HK-2 (cell line): ENCODE measurements around the gene AHSA1.

Experiments
- DNase-seq: peaks from one replicate; pipeline ENCODE4 v3.0.0-alpha.2; 2018; ENCODE audit not compliant: unreplicated experiment

AHSA1 gene

GRCh38 chr14:77509366-77509765 lies 51.5 kb downstream of the AHSA1 start:
- DNase-seq: no peak

DNA sequence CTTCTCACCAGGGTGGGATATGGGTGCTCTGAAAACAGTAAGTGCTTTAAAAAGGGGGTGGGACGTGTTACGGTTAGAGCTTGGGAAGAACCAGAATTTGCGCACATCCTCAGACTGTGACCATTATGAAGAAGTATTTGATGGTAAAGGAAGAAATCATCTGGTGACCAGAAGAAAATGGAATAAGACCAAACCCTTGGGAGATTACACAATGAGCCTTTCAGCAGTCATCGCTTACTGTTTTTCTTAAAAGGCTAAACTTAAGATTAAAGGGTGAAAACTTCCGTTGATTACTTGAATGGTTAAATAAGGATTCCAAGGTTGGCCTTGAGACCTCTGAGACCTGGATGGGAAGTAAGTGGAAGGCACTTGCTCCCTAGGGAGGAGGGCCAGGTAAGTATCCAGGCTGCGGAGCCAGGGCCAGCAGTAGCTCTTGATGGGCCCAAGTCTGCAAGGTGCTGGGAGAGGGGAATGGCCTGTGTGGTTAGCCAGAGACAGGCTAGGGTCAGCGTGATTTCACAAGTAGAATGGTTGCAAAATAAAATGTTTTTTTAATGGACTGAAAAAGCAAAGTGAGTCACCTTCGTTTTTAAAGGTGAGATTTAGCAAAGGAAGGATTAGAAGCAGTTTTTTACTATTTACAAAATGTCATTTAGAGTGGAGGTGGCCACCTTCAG lies 53.7 kb downstream of the AHSA1 start:
- DNase-seq: no peak

- no peak for DNase-seq
Observed at GRCh38 chr14:77516126-77516525, 58.2 kb downstream of the AHSA1 start.
